EH (cell line): Measurements from ENCODE around the gene NAPB.

ENCODE experiments used
- DNase-seq: peaks from one replicate; pipeline ENCODE4 v3.0.0-alpha.2; 2015; ENCODE audit warnings: low read depth

NAPB gene

DNA sequence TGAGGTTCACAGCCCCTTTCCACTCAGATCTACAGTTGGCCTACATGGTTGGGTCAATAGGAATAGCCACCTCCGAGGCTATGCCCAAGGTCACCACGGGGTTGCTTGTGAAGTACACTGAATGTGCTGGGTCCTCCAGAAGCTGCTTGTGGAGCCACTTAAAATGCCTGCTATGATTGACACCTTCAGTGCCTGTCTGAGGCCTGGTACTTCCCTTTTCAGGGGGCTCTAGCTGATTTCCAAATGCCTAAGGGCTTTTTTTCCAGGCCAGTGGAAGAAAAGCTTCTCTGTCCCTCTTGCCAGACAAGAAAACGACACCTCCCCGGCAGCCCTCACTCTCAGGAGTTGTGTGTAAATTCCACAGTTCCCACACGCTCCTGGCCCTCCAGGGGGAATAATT, 77.0 kb downstream of the NAPB start:
- DNase-seq: no peak

DNA sequence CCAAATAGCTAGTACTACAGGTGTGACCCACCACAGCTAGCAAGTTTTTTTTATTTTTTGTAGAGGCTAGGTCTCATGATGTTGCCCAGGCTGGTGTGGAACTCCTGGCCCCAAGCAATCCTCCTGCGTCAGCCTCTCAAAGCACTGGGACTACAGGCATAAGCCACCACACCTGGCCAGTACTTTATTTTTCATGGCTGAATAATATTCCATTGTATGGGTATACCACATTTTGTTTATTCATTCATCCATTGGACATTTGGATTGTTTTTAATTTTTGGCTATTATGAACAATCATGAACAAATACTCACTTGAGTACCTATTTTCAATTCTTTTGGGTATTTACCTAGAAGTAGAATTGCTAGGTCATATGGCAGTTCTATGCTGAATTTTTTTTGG, 77.7 kb downstream of the NAPB start:
- no peak for DNase-seq

DNA sequence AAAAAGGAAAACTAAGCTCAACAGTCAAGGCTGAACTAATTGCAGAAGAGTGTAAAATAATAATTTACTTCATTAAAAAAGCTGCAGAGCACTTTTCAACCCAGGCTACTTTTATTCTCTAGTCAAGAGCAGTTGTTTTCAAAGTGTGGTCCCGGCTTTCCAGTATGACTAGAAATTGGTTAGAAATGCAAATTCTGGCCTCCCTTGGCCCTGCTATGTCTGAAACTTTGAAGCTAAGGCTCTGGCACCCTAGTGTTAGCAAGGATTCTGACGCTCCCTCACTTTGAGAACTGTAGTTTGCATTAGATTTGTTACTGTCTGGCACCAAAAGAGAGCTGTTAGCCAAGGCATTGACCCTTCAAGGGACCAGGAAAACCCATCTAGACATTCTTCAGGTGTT, 80.2 kb downstream of the NAPB start:
- DNase-seq: no peak

DNA sequence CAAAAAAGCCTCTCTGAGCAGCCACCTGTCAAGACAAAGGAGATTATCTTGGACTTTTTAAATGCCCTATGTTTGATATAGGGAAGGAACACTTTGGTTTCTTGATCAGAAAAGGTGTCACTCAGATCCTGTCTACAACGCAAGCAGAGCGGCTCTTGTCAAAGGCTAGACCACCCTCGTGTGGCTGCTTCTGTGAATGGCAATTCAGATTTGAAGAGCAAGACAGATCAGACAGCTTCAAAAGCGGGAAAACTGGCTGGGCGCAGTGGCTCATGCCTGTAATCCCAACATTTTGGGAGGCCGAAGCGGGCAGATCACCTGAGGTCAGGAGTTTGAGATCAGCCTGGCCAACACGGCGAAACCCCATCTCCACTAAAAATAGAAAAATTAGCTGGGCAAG, 80.8 kb downstream of the NAPB start:
- peak; percentile 59 for DNase-seq

DNA sequence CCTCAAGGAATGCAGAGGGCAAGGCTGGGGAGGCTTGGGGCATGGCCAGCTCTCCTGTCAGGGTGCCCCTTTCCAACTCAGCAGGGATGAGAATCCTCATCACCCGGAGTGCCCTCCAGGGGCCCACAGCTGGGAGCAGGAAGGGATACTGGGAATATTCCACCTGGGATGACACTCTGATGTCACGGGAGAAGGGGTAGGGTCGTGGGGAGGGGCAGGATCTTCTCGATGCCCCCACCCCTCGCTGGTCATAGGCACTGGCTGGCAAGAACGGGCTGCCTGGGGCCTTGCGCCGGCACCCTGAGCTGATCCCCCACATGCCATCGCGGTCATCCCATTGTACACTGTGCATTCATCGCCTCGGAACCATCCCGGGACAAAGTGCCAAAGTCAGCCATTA, 81.3 kb downstream of the NAPB start:
- DNase-seq: no peak

DNA sequence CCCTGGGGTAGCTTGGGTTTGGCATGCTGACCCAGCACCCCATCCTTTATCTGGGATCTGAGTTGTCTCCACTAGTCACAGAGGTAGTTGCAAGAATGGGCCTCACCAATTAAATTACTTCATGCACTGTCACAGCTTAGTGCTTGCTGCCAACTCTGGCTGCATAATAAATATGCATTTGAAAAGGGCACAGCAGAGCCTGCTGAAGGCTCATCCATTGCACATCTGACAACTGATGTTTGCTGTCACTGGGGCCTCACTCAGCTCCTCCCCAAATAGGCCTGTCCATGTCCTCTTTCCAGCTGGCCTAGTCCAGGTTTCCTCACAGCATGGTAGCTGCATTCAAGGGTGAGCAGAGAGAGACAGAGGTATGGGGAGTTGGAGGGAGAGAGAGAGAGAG, 84.0 kb downstream of the NAPB start:
- no peak for DNase-seq

DNA sequence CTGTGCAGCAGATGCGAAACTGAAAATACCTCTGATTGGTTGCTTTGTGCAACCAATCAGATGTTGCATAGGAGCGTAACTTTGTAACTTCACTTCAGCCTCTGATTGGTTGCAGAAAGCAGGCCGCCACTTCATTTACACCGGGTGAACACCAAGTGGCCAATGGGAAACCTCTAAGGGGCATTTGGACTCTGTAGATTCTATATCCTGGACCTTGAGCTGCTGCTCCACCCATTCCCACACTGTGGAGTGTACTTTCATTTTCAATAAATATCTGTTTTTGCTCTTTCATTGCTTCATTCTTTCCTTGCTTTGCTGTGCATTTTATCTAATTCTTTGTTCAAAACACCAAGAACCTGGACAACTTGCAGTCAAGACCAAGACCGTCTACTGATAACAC, 84.8 kb downstream of the NAPB start:
- no peak for DNase-seq

DNA sequence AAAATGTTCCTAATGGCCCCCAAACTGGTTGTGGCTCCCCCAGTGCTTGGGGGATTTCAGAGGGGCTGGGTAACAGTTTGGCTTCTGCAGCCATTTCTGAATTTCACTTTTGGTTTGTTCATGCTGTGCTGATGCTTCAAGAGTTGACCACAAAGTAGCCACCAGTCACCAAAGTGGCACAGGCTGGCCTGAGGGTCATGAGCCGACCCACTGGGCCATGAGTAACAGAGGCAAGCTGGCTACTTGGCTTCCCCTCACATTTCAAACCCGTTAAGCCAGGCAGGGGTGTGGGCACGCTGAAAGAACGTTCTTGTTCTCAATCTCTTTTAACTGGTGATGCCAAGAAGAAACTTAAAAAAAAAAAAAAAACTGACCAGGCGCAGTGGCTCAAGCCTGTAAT, 85.8 kb downstream of the NAPB start:
- no peak for DNase-seq

DNA sequence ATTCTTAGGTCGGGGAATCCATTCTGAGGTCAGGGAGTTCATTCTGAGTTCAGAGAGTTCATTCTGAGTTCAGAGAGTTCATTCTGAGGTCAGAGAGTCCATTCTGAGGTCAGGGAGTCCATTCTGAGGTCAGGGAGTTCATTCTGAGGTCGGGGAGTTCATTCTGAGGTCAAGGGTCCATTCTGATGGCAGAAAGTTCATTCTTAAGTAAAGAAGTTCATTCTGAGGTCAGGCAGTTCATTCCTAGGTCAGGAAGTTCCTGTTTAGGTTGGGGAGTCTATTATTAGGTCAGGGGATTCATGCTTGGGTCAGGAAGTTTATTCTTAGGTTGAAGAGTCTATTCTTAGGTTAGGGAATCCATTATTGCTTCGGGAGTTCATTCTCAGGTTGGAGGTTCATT, 87.2 kb downstream of the NAPB start:
- DNase-seq: no peak

DNA sequence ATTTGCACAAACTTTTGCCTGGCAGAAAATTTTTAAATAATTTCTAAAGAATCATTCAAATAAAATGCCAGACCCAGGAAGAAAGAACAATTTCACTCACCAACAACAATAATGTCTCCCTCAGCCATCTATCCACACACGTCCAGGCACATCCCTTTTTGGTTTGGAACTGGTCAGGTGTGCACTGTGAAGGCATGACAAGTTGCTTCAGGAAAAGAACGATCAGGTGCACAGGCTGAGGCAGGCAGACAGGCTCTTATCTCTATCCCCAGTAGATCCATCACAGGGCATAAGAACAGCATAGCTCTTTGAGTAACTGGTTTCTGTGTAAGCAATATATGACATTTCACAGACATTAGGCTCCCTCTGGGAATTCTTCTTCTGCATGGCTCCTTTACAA, 88.8 kb downstream of the NAPB start:
- no peak for DNase-seq

DNA sequence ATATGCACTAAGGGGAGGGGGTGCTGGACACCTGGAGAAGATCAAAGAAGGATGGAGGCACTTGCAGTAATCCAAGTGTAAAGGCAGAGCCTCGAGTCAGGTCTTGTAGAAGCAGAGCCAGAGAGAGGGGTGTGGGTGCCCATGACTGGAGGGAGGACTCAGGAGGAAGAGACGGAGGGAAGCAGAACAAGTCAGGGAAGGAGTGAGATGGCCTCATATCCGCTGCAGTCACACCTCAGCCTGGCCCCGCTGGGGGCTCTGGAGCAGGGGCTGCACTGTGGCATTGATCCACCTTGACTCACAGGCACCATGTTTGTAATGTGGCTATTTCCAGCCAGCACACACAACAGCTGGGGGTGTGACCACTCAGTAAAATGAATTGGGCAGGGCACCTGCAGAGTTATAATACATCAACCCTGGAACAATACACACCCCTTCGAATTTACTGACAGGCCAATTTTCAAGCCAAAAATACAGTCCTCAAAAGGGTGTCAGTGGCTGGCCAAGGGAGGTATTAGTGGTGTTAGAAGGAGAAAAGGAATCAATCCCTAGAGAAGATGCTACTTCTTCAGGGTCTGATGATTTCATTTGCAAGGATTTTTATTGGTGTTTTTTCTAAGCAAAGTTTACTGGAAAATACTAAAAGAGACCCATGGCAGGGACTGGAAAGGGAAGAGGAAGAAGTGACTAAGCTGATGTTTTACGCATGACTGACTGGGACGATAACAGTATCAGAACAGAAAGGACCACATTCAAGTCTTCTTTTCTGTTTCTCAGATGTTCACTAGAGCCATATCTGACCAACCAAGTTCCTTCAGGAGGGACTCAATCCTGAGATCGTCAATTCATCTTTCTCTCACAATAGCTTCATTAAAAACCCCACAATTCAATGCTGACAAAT, 89.6 kb downstream of the NAPB start:
- DNase-seq: no peak

DNA sequence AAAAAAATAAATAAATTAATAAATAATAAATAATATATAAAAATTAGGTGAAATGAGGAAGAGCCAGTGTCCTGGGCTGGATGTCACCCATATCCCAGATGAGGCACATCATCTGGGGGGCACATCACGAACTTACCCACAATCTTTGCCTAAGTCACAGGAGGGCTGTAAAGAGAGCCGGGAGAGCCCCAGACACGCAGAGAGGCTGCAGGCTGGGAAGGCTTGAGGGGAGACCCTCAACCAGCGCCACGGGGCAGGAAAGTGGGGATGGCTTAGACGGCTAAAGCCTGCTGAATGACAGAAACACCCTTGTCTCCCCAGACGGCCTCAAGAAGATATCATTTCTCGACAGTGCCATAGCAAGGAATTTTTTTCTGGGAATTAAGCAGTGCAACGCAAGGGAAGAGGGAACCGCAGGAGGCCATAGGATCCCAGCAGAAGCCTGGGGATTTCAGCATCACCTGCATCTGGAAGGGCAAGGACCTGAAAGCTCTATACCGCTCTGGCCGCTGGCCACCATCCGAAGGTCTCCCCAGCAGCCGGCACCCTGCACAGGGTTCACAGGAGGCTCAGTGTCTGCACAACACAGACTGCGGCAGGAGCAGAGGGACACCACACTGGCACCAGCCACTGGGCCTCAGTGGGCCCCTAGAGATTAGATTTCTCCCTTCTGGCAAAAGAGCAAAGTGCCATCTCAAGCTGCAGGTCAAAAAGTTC, 93.5 kb downstream of the NAPB start:
- no peak for DNase-seq

DNA sequence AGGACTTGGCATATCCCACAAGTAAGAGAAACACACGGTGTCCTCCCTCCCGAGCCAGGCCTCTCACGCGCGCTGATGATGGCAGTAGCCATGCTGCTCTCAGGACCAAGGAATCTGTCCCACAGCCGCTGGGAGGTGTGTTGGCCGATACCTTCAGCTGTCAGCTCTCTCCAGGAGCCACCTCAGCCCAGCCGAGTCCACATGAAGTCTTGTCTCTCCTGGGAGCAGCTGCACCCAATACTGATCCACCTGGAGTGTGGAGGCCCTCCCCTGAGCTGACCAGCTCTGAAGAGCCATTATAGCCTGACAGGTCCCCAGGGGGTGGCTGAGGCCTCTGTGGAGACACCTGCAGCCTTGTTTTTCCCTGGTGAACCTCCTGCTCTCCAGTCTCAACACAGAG, 94.5 kb downstream of the NAPB start:
- DNase-seq: no peak

DNA sequence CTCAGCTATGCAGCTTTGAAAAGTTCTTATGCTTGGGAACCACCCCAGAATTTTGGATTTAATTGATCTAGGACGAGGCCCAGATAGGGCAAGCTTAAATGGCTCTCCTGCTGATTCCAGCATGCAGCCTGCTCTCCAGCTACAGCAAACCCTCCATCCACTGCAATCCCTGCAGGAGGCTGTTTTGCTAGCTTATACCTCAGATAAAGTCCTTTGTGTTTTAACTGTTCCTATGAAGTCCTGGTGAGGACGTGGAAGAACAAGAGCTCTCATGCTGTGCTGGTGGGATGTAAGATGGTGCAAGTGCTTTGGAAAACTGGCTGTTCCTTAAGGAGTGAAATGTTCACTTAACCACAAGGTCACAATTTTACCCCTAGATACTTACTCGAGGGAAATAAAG, 96.2 kb downstream of the NAPB start:
- DNase-seq: no peak
